ENCODE results near the gene FYB2.
A peak's percentile ranks its signal among the peaks of the same experiment; 100 is the strongest.

FYB2 gene

GRCh38 chr1:56819387-56819899 is at the start of gene FYB2:
TSS of gene FYB2 (minus strand) at chr1:56819404. CDS start at chr1:56819290, 114 bp downstream.
- H3K4me3 ChIP-seq (ENCODE audit: control insufficient read depth, low read depth, low read length), result no peak within 1 kb of the TSS
- no peak for DNase-seq (ENCODE audit: low read depth)
- TF ChIP-seq, protein P1, sequence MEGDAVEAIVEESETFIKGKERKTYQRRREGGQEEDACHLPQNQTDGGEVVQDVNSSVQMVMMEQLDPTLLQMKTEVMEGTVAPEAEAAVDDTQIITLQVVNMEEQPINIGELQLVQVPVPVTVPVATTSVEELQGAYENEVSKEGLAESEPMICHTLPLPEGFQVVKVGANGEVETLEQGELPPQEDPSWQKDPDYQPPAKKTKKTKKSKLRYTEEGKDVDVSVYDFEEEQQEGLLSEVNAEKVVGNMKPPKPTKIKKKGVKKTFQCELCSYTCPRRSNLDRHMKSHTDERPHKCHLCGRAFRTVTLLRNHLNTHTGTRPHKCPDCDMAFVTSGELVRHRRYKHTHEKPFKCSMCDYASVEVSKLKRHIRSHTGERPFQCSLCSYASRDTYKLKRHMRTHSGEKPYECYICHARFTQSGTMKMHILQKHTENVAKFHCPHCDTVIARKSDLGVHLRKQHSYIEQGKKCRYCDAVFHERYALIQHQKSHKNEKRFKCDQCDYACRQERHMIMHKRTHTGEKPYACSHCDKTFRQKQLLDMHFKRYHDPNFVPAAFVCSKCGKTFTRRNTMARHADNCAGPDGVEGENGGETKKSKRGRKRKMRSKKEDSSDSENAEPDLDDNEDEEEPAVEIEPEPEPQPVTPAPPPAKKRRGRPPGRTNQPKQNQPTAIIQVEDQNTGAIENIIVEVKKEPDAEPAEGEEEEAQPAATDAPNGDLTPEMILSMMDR (IDR thresholded peaks at IDR 0.05; ENCODE audit: control insufficient read depth, insufficient read depth, low read depth, low read length, missing control alignments), result no peak

- H3K4me3 ChIP-seq (ENCODE audit: control insufficient read depth, low read depth, low read length), result no peak overlapping the region
These were observed 49.6 kb upstream of the FYB2 start for GRCh38 chr1:56868761-56869160.

GRCh38 chr1:56867491-56867890 is 48.3 kb upstream of the FYB2 start:
- TF ChIP-seq, protein P1 (IDR thresholded peaks at IDR 0.05; ENCODE audit: control insufficient read depth, insufficient read depth, low read depth, low read length, missing control alignments), result no peak
- DNase-seq (ENCODE audit: low read depth), result no peak

More at GRCh38 chr1:56868761-56869160, 49.6 kb upstream of the FYB2 start:
- peak; percentile 21 for DNase-seq (ENCODE audit: low read depth)
- TF ChIP-seq, protein P1 (IDR thresholded peaks at IDR 0.05; ENCODE audit: control insufficient read depth, insufficient read depth, low read depth, low read length, missing control alignments), result no peak

GRCh38 chr1:56866656-56867055 is 47.5 kb upstream of the FYB2 start:
- TF ChIP-seq, protein P1 (IDR thresholded peaks at IDR 0.05; ENCODE audit: control insufficient read depth, insufficient read depth, low read depth, low read length, missing control alignments), result no peak

More at GRCh38 chr1:56867491-56867890, 48.3 kb upstream of the FYB2 start:
- no peak overlapping the region for H3K4me3 ChIP-seq (ENCODE audit: control insufficient read depth, low read depth, low read length)

GRCh38 chr1:56864430-56864829 is 45.2 kb upstream of the FYB2 start:
- TF ChIP-seq, protein P1 (IDR thresholded peaks at IDR 0.05; ENCODE audit: control insufficient read depth, insufficient read depth, low read depth, low read length, missing control alignments), result no peak
- H3K4me3 ChIP-seq (ENCODE audit: control insufficient read depth, low read depth, low read length), result no peak overlapping the region
- DNase-seq (ENCODE audit: low read depth), result no peak

More at GRCh38 chr1:56866656-56867055, 47.5 kb upstream of the FYB2 start:
- peak; percentile 71 for DNase-seq (ENCODE audit: low read depth)
- H3K4me3 ChIP-seq (ENCODE audit: control insufficient read depth, low read depth, low read length), result no peak overlapping the region

DNA sequence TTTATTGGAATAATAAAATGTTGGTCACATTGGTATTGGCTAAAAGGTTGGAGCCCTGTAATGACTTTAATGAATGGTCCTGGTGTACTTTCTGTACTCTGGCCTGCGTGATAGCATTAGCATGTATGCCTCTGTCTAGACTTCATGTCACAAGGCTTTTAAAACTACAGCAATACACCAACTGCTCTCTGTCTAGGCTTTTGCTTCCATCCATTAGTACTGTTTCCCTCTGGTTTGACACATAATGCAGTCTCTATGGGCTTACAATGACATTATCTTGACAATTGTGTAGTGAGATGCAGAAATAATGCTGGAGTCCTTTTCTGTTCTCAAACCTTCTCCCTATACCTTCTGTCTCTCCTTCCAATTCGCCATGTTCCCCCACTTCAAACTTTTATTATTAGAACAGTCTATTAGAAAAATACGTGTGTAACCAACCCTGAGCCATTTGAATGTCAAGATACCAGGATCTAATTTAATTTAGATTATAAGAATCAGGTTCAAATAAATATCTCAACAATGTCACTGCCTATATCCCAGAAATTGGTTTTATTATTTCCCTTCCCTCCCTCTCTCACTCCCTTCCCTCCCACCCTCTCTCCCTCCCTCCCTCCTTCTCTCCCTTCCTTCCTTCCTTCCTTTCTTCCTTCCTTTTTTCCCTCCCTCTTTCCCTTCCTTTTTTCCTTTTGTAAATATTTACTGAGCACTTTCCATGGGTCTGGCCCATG is 44.2 kb upstream of the FYB2 start:
- TF ChIP-seq, protein P1 (IDR thresholded peaks at IDR 0.05; ENCODE audit: control insufficient read depth, insufficient read depth, low read depth, low read length, missing control alignments), result no peak
- H3K4me3 ChIP-seq (ENCODE audit: control insufficient read depth, low read depth, low read length), result no peak overlapping the region
- DNase-seq (ENCODE audit: low read depth), result no peak

All from AG09309 (cell line).